GM19043 (cell line): ENCODE measurements around the gene ZNF14.
"Not testable (repeated sequence)": the region's sequence is repeated elsewhere in the genome, so short reads cannot be mapped to it uniquely, and the experiment has no call there.

Source experiments
- ATAC-seq: cut with Tn5 transposase; IDR thresholded peaks from one replicate; pipeline ENCODE4 v1.9.1; 2021; ENCODE audit warnings: low read depth; ENCODE audit not compliant: unreplicated experiment

ZNF14 gene

GRCh38 chr19:19747357-19748220, 14.7 kb upstream of the ZNF14 start:
- ATAC-seq, result no peak

DNA sequence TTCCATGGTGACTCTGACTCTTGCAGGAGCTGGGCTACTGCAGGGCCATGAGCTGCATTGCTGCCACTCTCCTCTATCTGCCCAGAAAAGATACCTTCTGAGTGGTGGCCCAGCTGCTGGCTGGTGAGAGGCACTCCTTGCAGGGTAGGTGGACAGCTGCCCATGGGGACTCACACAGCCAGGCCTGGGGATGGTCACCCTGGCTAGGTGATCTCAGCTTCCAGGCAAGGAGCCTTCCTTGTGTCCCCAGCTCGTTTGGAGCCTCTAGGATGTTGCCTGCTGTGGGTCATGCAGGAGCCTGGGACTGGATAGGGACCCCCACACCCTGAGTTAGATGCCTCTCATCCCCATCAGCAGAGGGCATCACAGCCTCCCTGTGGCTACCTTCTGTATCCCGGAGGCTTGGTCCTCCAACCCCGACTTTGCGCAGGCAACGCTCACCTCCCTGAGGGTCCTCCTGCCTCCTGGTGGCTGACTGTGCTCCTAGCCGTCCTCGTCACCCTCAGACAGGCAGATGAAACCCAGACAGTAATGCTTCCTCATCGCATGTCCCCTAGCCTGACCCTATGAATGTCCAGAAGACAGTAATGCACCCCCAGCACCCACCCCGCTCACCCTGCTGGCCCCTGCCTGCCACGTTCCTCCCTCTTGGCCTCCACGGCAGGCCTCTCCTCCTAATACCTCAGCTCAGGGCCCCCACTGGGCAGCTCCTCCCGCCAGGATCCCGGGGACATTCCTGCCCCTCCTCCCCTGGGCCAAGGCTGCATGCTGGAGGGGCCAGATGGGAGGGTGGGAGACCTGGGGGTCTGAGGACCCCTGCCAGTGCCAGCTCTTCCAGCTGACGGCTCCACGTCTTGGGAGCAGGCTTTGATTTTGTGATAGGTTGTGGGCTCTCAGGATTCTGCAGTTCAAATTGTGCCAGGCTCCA, 13.6 kb upstream of the ZNF14 start:
- ATAC-seq, result no peak

GRCh38 chr19:19745496-19746285, 12.8 kb upstream of the ZNF14 start:
- ATAC-seq, result no peak

DNA sequence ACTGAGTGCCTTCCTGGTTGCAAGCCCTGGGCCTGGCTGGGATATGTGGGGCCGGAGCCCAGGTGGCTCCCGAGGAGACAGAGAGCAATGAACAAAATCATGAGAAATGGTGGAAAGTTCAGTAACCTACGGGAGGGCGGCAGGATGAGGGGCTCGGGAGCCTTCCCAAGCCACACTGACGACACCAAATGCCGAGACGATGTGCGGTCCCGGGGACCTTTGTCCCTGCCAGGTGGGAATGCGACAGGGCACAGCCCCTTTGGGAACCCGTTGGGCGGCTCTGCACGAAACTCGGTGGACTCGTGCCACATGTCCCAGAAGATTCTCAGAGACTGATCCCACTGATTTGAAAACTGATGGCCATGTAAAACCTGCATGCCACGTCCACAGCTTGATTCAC, 11.7 kb upstream of the ZNF14 start:
- ATAC-seq, result no peak

- not testable (repeated sequence) for ATAC-seq
These were observed 11.0 kb upstream of the ZNF14 start for GRCh38 chr19:19743921-19744320.

- no peak for ATAC-seq
These were observed 10.3 kb upstream of the ZNF14 start for GRCh38 chr19:19743176-19743575.

DNA sequence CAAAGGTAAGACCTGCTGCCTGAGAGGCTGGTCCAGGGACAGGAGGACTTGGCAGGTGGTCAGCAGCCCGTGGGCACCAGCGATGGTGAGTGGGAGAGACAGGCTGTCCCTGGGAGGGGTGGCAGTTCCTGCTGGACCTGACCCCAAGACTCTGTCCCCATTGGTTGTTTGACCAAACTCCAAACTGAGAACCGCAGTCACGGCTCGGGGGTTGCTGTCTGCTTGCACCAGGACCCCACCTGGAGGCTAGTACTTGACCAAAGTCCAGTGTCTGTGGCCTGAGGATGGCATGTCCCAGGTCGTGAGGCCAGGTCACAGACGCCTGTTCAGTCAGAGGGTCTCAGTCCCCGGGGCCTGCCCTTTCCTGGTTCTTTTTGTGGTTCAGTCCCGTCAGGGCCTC, 9.9 kb upstream of the ZNF14 start:
- ATAC-seq, result no peak

- no peak for ATAC-seq
These were observed 8.3 kb upstream of the ZNF14 start for GRCh38 chr19:19741184-19741583.

DNA sequence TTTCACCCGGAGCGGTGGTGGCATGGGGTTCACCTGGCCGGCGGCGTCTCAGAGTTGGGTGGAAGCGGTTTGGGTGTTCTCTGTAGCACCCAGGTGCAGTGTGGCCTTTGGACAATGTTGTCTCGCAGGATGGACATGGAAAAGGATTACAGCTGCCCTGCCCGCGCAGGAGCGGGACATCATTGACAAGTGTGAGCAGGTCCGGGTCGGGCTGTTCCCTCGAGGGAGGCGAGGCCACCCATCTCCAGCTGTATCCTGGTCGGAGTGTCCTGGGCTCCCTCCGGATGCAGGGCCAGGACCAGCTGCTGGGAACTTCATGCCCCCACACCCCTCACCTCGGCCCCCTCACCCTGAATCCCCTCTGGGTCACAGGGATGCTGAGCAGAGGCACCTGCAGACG, 7.8 kb upstream of the ZNF14 start:
- no peak for ATAC-seq

DNA sequence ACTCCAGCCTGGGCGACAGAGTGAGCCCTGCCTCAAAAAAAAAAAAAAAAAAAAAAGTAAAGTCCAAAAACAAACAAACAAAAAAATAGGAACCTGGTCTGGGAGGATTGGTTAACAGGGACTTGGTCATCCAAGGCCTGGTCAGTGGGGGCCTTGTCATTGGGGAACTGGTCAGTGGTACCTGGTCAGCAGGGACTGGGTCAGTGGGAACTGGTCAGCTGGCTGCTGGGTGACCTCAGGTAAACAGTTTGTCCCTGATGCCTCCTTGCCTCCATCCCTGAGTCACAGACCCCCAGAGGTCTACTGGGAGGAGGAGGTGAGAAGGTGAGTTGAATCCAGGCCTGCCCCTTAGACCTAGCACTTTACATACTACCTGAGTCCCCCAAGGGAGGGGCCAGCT, 5.7 kb upstream of the ZNF14 start:
- ATAC-seq, result no peak

- no peak for ATAC-seq
These were observed 4.8 kb upstream of the ZNF14 start for GRCh38 chr19:19737559-19738332.

DNA sequence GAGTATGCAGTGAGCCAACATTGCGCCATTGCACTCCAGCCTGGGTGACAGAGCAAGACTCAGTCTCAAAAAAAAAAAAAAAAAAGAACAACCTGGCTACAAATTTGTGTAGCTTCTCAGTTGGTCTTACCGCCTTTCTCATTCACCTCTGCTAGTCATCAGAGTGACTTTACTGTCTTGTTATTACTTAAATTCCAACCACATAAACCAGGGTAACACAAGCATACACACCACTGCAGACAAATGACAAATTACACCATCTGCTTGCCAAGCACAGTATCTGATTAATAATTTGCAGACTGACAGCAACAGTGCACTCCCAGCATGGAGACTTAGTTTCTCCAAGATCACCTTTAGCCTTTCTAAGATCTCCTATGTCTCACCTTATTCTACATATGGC, 11.0 kb downstream of the ZNF14 start:
- ATAC-seq, result no peak

- ATAC-seq, result no peak
These were observed 13.1 kb downstream of the ZNF14 start for GRCh38 chr19:19719798-19720197.

DNA sequence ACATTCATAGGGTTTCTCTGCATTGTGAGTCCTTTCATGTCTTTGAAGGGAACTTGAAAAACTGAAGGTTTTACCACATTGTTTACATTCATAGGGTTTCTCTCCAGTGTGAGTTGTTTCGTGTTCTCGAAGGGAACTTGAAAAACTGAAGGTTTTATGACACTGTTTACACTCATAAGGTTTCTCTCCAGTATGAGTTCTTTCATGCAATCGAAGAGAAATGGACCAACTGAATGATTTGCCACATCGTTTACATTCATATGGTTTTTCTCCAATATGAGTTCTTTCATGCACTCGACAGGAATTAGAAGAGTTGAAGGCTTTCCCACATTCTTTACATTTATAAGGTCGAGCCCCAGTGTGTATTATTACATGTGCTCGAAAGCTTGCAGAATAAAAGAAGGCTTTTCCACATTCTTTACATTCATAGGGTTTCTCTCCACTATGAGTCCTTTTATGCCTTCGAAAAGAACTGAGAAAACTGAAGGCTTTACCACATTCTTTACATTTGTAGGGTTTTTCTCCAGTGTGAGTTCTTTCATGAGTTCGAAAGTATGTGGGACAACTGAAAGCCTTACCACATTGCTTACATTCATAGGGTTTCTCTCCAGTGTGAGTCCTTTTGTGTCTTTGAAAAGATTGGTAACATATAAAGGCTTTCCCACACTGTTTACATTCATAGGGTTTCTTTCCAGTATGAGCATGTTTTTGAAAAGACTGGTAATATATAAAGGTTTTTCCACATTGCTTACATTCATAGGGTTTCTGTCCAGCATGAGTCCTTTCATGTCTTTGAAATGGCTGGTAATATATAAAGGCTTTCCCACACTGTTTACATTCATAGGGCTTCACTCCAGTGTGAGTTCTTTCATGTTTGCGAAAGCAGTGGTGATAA, 20.7 kb downstream of the ZNF14 start:
- no peak for ATAC-seq

GRCh38 chr19:19711306-19711933, 21.5 kb downstream of the ZNF14 start:
- no peak for ATAC-seq

DNA sequence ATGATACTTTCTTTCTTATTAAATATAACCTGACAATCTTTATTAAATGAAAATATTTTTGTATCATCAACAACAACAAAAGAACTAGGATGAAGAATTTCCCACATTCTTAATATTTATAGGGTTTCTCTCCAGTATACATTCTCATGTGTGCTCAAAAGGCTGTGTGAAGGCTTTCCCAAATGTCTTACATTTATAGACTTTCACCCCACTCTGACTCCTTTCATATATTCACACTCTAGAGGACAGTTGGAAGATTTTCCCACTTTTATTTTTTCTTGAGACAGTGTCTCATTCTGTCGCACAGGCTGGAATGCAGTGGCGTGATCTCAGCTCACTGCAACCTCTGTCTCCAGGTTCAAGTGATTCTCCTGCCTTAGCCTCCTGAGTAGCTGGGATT, 22.4 kb downstream of the ZNF14 start:
- no peak for ATAC-seq

- ATAC-seq, result no peak
These were observed 28.1 kb downstream of the ZNF14 start for GRCh38 chr19:19704836-19705235.

GRCh38 chr19:19700493-19700892, 32.4 kb downstream of the ZNF14 start:
- ATAC-seq, result not testable (repeated sequence)

DNA sequence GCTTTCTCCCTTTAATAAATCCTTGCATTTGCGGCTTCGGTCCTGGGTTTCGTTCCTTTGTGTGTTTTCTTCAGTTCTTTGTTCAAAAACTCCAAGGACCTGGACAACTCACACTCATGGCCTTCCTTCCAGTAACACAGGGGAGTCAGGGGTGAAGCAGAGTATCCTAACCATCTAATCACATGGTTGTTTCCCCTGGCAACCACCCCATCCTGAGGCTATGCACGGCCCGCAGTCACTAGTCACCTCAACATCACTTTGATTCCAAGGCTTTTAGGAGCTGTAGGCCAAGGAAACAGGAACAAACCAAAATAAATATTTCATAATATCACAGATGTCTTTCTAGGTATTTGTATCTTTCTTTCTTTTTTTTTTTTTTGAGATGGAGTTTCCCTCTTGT, 35.3 kb downstream of the ZNF14 start:
- ATAC-seq, result no peak
